ENCODE measurements around the gene CRIM1.

Gene CRIM1

GRCh38 chr2:36569267-36569856, 213.8 kb downstream of the CRIM1 start:
- CTCF ChIA-PET, result no interaction called here
- Mint-ChIP-seq H3K4me3 (no peak overlapping the region), H3K27ac (no peak overlapping the region), H3K27me3 (no peaks in the 10 kb centered on the region), H3K9me3 (no peaks in the 10 kb centered on the region), H3K4me1 (no peaks in the 10 kb centered on the region), H3K36me3 (peaks cover 28% of the 10 kb centered on the region)
- no peak for DNase-seq

- Mint-ChIP-seq H3K27ac (no peak overlapping the region), H3K4me1 (no peaks in the 10 kb centered on the region), H3K27me3 (no peaks in the 10 kb centered on the region), H3K9me3 (no peaks in the 10 kb centered on the region), H3K36me3 (peaks cover 29% of the 10 kb centered on the region), H3K4me3 (no peak overlapping the region)
- DNase-seq, result no peak
- CTCF ChIA-PET, result no interaction called here
Observed at GRCh38 chr2:36570416-36570815, 214.8 kb downstream of the CRIM1 start.

GRCh38 chr2:36572054-36572718, 216.6 kb downstream of the CRIM1 start:
- H3K4me3 Mint-ChIP-seq, result no peak overlapping the region
- peaks cover 31% of the 10 kb centered on the region for H3K36me3 Mint-ChIP-seq

DNA sequence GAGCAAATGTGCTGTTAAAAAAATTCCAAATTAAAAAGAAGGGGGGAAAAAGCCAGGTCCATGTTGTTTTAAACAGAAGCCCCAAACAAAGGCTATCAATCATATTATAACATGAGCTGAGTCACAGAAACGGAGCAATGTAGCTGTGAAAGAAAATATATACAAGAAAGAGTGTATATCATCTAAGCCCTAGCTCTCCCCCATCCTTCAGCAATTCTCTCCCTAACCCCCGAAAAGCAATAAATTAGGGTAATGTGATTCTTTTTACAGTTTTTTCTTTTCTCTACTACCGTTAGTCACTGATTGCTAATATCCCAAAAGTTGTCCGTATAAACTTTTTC, 217.1 kb downstream of the CRIM1 start:
- Mint-ChIP-seq H3K4me3 (no peak overlapping the region), H3K27ac (no peak overlapping the region), H3K36me3 (peaks cover 31% of the 10 kb centered on the region), H3K27me3 (no peaks in the 10 kb centered on the region), H3K9me3 (no peaks in the 10 kb centered on the region), H3K4me1 (no peaks in the 10 kb centered on the region)
- DNase-seq, result no peak
- CTCF ChIA-PET, result no interaction called here

More at GRCh38 chr2:36572054-36572718, 216.6 kb downstream of the CRIM1 start:
- Mint-ChIP-seq H3K9me3 (no peaks in the 10 kb centered on the region), H3K27ac (no peak overlapping the region), H3K4me1 (no peaks in the 10 kb centered on the region), H3K27me3 (no peaks in the 10 kb centered on the region)
- no peak for DNase-seq
- CTCF ChIA-PET, result no interaction called here

DNA sequence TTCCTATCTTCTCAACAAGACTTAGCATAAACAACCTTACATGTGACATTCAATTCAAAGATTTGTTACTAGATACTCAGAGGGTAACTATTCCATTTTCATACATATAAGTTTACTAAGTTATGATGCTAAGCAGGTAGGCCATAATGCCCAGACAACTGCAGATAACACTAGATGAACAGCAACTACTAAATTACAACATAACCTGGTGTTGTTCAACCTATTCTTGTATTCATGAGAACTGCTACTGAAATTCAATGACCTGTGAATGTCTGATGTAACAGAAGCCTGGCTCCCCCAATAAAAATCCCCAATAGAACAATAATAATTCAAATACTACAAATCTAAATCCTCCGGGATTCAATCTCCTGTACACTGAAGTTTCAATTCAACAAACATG, 217.6 kb downstream of the CRIM1 start:
- H3K36me3 Mint-ChIP-seq, result peaks cover 34% of the 10 kb centered on the region
- H3K4me3 Mint-ChIP-seq, result no peak overlapping the region
- no peak for DNase-seq
- H3K27ac Mint-ChIP-seq, result no peak overlapping the region
- H3K27me3 Mint-ChIP-seq, result no peaks in the 10 kb centered on the region
- CTCF ChIA-PET, result interaction anchor here (0.6 kb wide), 1 partner anchor 10 kb away, joined by 5 read pairs; no protein-coding TSS in a partner anchor
- H3K4me1 Mint-ChIP-seq, result peaks cover 1% of the 10 kb centered on the region
- H3K9me3 Mint-ChIP-seq, result no peaks in the 10 kb centered on the region

DNA sequence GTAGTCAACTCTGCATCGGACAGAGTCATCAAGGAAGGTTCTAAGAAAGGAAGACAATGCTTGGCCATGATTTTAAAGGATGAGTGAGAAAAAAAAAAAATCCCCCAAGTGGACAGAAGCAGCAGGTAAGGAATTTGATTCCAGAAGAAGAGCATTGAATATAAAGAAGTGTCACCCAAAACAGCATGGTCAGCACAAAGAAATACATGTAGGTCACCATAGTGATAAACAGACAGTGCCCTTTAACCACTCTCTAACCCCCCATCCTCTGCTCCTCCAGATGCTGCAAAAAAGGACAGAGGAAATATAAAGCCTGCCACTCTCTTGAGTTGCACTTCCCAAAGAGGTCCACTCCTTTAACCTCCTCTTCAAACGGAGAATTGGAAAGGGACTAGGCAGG, 219.0 kb downstream of the CRIM1 start:
- CTCF ChIA-PET, result no interaction called here

GRCh38 chr2:36577884-36578283, 222.3 kb downstream of the CRIM1 start:
- Mint-ChIP-seq H3K36me3 (peaks cover 70% of the 10 kb centered on the region), H3K4me1 (peaks cover 14% of the 10 kb centered on the region), H3K27ac (no peak overlapping the region), H3K27me3 (no peaks in the 10 kb centered on the region), H3K4me3 (no peak overlapping the region), H3K9me3 (no peaks in the 10 kb centered on the region)
- CTCF ChIA-PET, result no interaction called here
- no peak for DNase-seq

More for the DNA sequence above, 219.0 kb downstream of the CRIM1 start:
- Mint-ChIP-seq H3K4me1 (peaks cover 14% of the 10 kb centered on the region), H3K4me3 (no peak overlapping the region), H3K9me3 (no peaks in the 10 kb centered on the region), H3K27me3 (no peaks in the 10 kb centered on the region), H3K36me3 (peaks cover 48% of the 10 kb centered on the region), H3K27ac (no peak overlapping the region)
- no peak for DNase-seq

DNA sequence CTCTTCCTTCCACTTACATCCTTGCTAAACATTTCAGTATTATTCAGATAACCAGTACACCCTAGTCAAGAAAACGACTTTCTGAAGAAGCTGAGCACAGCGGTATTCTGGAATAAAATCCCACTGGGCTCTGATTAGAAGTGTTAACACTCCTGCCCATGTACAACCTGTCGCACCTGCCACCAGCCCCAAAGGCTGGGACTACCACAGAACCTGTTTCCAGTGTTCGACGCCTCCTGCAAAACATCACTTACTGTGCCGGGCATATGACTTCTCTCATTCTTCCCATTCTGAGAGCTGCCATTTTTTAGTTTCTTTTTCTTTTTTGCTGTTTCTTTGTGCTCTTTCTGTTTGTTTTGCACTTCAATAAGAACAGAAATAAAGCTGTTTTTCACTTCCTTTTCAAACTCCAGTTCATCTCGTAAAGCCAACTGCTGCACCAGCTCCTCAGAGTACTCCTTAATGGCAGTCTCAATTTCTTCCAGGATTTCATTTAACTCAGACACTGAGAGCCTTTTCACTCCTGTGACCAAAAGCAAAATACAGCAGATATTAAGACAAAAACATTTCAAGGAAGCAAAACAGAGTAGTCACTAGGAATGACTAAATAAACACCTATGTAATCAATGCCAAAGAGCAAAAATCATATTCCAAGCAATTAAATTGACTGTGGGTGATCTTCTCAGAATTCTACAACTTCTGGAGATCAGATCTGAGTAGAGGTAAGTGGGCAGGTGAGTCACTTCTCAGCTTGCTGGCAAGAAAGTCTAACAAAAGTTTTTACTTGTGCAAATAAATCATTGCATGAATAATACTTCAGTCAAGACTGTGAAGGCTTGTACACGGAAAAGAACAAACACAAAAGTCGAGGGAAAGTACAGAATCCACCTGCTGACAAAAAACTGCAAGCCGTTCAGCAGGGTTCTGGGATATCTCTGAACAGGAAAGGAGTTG, 223.0 kb downstream of the CRIM1 start:
- Mint-ChIP-seq H3K9me3 (no peaks in the 10 kb centered on the region), H3K36me3 (peaks cover 69% of the 10 kb centered on the region), H3K4me1 (peaks cover 14% of the 10 kb centered on the region), H3K27me3 (no peaks in the 10 kb centered on the region), H3K27ac (peak overlapping the region; percentile 43), H3K4me3 (no peak overlapping the region)
- CTCF ChIA-PET, result no interaction called here
- no peak for DNase-seq

DNA sequence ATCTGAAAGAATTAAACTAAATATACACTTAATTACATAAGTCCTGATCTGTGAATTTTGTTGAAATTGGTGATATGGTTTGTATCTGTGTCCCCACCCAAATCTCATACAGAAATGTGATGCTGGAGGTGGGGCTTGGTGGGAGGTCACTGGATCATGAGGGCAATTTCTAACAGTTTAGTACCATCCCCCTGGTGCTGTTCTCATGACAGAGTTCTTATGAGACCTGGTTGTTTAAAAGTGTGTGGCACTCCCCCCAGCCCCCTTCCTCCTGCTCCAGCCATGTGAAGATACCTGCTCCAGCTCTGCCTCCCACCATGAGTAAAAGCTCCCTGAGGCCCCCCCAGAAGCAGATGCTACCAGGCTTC, 223.7 kb downstream of the CRIM1 start:
- CTCF ChIA-PET, result no interaction called here
- no peaks in the 10 kb centered on the region for H3K9me3 Mint-ChIP-seq
- H3K4me3 Mint-ChIP-seq, result no peak overlapping the region
- no peak for DNase-seq
- peaks cover 14% of the 10 kb centered on the region for H3K4me1 Mint-ChIP-seq
- peaks cover 71% of the 10 kb centered on the region for H3K36me3 Mint-ChIP-seq
- no peaks in the 10 kb centered on the region for H3K27me3 Mint-ChIP-seq
- peak overlapping the region; percentile 43 for H3K27ac Mint-ChIP-seq

DNA sequence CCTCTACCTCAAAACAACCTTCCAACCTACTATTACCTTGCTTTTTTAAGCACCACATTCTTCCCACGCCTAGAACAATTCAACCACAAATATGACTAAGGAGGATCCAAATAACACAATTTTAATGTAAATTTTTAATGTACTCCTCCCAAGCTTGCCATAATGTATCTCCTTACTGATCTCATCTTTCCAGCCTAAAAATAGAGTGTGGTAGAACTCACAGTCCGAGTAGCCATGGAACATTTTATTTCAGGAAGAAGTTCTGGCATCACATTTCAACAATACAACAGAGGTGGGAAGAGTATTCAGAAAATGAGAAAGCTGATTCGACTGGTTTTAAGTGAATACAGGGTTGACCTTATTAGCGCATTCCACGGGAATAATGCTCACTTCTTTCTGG, 227.0 kb downstream of the CRIM1 start:
- H3K4me1 Mint-ChIP-seq, result peaks cover 14% of the 10 kb centered on the region
- no peak for DNase-seq
- H3K27ac Mint-ChIP-seq, result no peak overlapping the region
- H3K27me3 Mint-ChIP-seq, result no peaks in the 10 kb centered on the region
- H3K9me3 Mint-ChIP-seq, result no peaks in the 10 kb centered on the region
- H3K4me3 Mint-ChIP-seq, result no peak overlapping the region
- CTCF ChIA-PET, result no interaction called here
- H3K36me3 Mint-ChIP-seq, result peaks cover 68% of the 10 kb centered on the region

GRCh38 chr2:36582951-36583350, 227.4 kb downstream of the CRIM1 start:
- peaks cover 66% of the 10 kb centered on the region for H3K36me3 Mint-ChIP-seq
- CTCF ChIA-PET, result no interaction called here
- H3K4me1 Mint-ChIP-seq, result peaks cover 14% of the 10 kb centered on the region
- no peak overlapping the region for H3K4me3 Mint-ChIP-seq
- H3K27ac Mint-ChIP-seq, result no peak overlapping the region
- H3K27me3 Mint-ChIP-seq, result no peaks in the 10 kb centered on the region
- DNase-seq, result no peak
- H3K9me3 Mint-ChIP-seq, result no peaks in the 10 kb centered on the region

DNA sequence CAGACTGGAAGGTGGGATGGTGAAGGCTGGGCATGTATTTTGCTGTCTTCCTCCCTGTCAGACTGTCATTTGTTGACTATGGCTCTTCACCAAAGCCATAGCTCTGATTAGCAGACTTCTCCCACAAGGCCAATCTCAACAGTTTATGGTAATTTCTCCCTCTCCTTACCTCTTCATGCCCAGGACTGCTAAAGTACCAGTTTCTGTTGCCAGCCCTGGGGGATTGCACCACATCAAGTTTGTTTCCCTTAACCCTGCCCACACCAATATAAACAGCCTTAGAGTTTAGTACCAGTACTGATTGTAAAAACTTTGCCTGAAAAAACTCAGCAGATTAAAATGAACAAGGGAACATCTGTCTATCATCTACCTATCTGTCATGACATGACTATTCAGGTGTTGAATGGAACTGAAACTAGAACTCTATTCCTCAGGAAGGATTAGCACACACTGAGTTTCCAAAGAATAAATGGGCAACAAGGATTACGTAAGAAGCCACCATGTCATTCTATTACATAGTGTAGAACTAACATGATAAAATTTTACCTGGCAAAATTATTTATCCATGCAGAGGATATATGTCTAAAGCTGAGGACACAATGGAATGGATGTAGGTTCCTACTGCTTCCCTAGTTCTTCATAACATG, 228.7 kb downstream of the CRIM1 start:
- DNase-seq, result no peak
- H3K36me3 Mint-ChIP-seq, result peaks cover 57% of the 10 kb centered on the region
- CTCF ChIA-PET, result no interaction called here
- H3K9me3 Mint-ChIP-seq, result no peaks in the 10 kb centered on the region
- no peak overlapping the region for H3K27ac Mint-ChIP-seq
- peaks cover 2% of the 10 kb centered on the region for H3K4me1 Mint-ChIP-seq
- no peaks in the 10 kb centered on the region for H3K27me3 Mint-ChIP-seq
- H3K4me3 Mint-ChIP-seq, result no peak overlapping the region

DNA sequence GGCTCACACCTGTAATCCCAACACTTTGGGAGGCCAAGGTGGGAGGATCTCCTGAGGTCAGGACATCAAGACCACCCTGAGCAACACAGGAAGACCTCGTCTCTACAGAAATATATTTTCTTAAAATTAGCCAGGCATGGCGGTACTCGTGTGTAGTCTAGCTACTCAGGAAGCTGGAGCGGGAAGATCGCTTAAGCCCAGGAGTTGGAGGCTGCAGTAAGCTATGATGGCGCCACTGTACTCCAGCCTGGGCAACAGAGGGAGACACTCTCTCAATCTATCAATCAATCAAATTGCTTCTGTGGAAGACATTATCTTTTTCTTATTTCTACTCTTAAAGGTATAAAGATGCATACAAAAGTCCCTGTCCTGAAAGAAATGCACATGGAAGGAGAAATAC, 231.1 kb downstream of the CRIM1 start:
- Mint-ChIP-seq H3K27me3 (no peaks in the 10 kb centered on the region), H3K36me3 (peaks cover 39% of the 10 kb centered on the region), H3K27ac (no peak overlapping the region), H3K4me3 (no peak overlapping the region), H3K9me3 (no peaks in the 10 kb centered on the region), H3K4me1 (no peaks in the 10 kb centered on the region)
- DNase-seq, result no peak
- CTCF ChIA-PET, result no interaction called here

- Mint-ChIP-seq H3K36me3 (peaks cover 36% of the 10 kb centered on the region), H3K27ac (no peak overlapping the region), H3K27me3 (no peaks in the 10 kb centered on the region), H3K4me3 (no peak overlapping the region), H3K9me3 (no peaks in the 10 kb centered on the region), H3K4me1 (no peaks in the 10 kb centered on the region)
- no peak for DNase-seq
- CTCF ChIA-PET, result no interaction called here
Observed at GRCh38 chr2:36587101-36587500, 231.5 kb downstream of the CRIM1 start.
